HepG2 (cell line): Measurements from ENCODE around the gene KDM7A. TPM values are rescaled to one million over a fixed set of nuclear protein-coding genes. Genes with fewer than 3 reads are reported as not detected.

ENCODE experiments used
- AHDC1 ChIP-seq: sonication (generic); formaldehyde crosslinking; IDR thresholded peaks from 2 replicates; pipeline ENCODE4 v1.5.1; 2020; ENCODE audit warnings: mild to moderate bottlenecking, missing genetic modification reagents, borderline replicate concordance
- CTCF ChIP-seq: sonication (generic); formaldehyde crosslinking; IDR thresholded peaks from 2 replicates; pipeline ENCODE4 v1.5.0; 2020; ENCODE audit warnings: mild to moderate bottlenecking, missing genetic modification reagents, moderate library complexity
- ETV5 ChIP-seq: IDR thresholded peaks from 2 replicates; pipeline ENCODE4 v1.6.1; 2018; ENCODE audit warnings: missing biosample characterization, missing genetic modification reagents, inconsistent platforms, borderline replicate concordance
- HIVEP1 ChIP-seq: sonication (generic); formaldehyde crosslinking; IDR thresholded peaks from 2 replicates; pipeline ENCODE4 v1.4.0; 2020; ENCODE audit warnings: mild to moderate bottlenecking, missing genetic modification reagents
- HNRNPH1 ChIP-seq: fragments of 200-400 bp; formaldehyde crosslinking; optimal IDR thresholded peaks from 2 replicates; pipeline ENCODE3; 2017; ENCODE audit warnings: mild to moderate bottlenecking, low read depth, low read length
- KDM2A ChIP-seq: sonication (generic); formaldehyde crosslinking; IDR thresholded peaks from 2 replicates; pipeline ENCODE4 v1.4.0; 2020; ENCODE audit warnings: low read depth, missing genetic modification reagents, borderline replicate concordance
- LBX2 ChIP-seq: sonication (generic); formaldehyde crosslinking; IDR thresholded peaks from 2 replicates; pipeline ENCODE4 v1.5.0; 2020; ENCODE audit warnings: missing genetic modification reagents, mild to moderate bottlenecking, borderline replicate concordance
- MTF2 ChIP-seq: sonication (generic); formaldehyde crosslinking; IDR thresholded peaks from 2 replicates; pipeline ENCODE4 v1.5.0; 2020; ENCODE audit warnings: missing genetic modification reagents, borderline replicate concordance
- NR2F6 ChIP-seq, 2 experiments: IDR thresholded peaks; 2 replicates each; pipeline ENCODE4 v1.6.1; 2016; ENCODE audit warnings: antibody characterized with exemption in 1 of 2, mild to moderate bottlenecking in 1 of 2
- PAX8 ChIP-seq: sonication (generic); formaldehyde crosslinking; IDR thresholded peaks from 2 replicates; pipeline ENCODE4 v1.8.0; 2022; ENCODE audit warnings: mild to moderate bottlenecking, missing genetic modification reagents, borderline replicate concordance
- RFXANK ChIP-seq: IDR thresholded peaks from 2 replicates; pipeline ENCODE4 v1.6.1; 2016
- SALL2 ChIP-seq: sonication (generic); formaldehyde crosslinking; IDR thresholded peaks from 2 replicates; pipeline ENCODE4 v1.8.1; 2023; ENCODE audit warnings: mild to moderate bottlenecking, missing genetic modification reagents, inconsistent platforms
- SKI ChIP-seq: fragments of 450-650 bp; IDR thresholded peaks from one replicate; pipeline ENCODE4 v1.6.1; 2018; ENCODE audit warnings: mild to moderate bottlenecking; ENCODE audit not compliant: partially characterized antibody
- SOX6 ChIP-seq, 2 experiments: fragments of 450-650 bp in 1 of 2; sonication (generic) in 1 of 2; formaldehyde crosslinking in 1 of 2; IDR thresholded peaks; 2 replicates each; pipeline versions ENCODE4 v1.4.0 to v1.6.1; 2017 to 2020; ENCODE audit warnings: antibody characterized with exemption in 1 of 2, mild to moderate bottlenecking in 1 of 2, missing genetic modification reagents in 1 of 2
- TEF ChIP-seq: sonication (generic); formaldehyde crosslinking; IDR thresholded peaks from 2 replicates; pipeline ENCODE4 v1.5.0; 2020; ENCODE audit warnings: missing genetic modification reagents
- THAP8 ChIP-seq: sonication (generic); formaldehyde crosslinking; IDR thresholded peaks from 2 replicates; pipeline ENCODE4 v1.5.1; 2020; ENCODE audit warnings: missing genetic modification reagents, mild to moderate bottlenecking, borderline replicate concordance
- ZNF335 ChIP-seq: sonication (generic); formaldehyde crosslinking; IDR thresholded peaks from 2 replicates; pipeline ENCODE4 v1.4.0; 2020; ENCODE audit warnings: missing genetic modification reagents
- ZNF484 ChIP-seq: sonication (generic); formaldehyde crosslinking; IDR thresholded peaks from 2 replicates; pipeline ENCODE4 v1.5.1; 2020; ENCODE audit warnings: mild to moderate bottlenecking, low read depth, missing genetic modification reagents, borderline replicate concordance
- ZNF839 ChIP-seq: sonication (generic); formaldehyde crosslinking; IDR thresholded peaks from 2 replicates; pipeline ENCODE4 v1.4.0; 2020; ENCODE audit warnings: missing genetic modification reagents, mild to moderate bottlenecking, borderline replicate concordance
- polyA plus RNA-seq, 8 experiments: library from polyadenylated mRNA; depleted of rRNA in 3 of 8; stranded (reverse) in 7 of 8; unstranded in 1 of 8; fragments of >200 nt; fragmentation: Illumina TruSeq in 4 of 8; extraction: Trizol in 4 of 8; gene quantifications; 2 replicates each; pipeline versions ENCODE4 v1.2.1 to v1.2.3, GENCODE V29; 2011 to 2016; ENCODE audit warnings: low read depth in 4 of 8, missing spikeins in 1 of 8, mixed read lengths in 1 of 8; ENCODE audit not compliant: insufficient read depth in 1 of 8
- total RNA-seq, 5 experiments: library from RNA; depleted of rRNA; stranded (reverse); fragments of >200 nt; fragmentation: Illumina TruSeq; extraction: Trizol; gene quantifications; 2 replicates each; pipeline ENCODE4 v1.2.3, GENCODE V29; 2016; ENCODE audit warnings: low read depth in 1 of 5

The KDM7A gene
- total and polyA plus RNA-seq, 2 of the 13 experiments (the other 11 are each of a cell fraction or from before 2014, with no cell fraction given), result 10.8 to 16.8 TPM

- TF ChIP-seq AHDC1 (CRISPR knock-in tag) (no peak), PAX8 (CRISPR knock-in tag) (no peak), MTF2 (CRISPR knock-in tag) (0 out of 2 replicates have a peak, but pooled peaks have one; percentile 70), RFXANK (CRISPR knock-in tag) (no peak), SALL2 (CRISPR knock-in tag) (peak; percentile 91), ZNF839 (CRISPR knock-in tag) (0 out of 2 replicates have a peak, but pooled peaks have one; percentile 62), THAP8 (CRISPR knock-in tag) (no peak), KDM2A (CRISPR knock-in tag) (peak; percentile 52; the same call in 1 of the 2 replicates), ETV5 (CRISPR knock-in tag) (peak; percentile 46; the same call in 1 of the 2 replicates), SOX6 (IDR thresholded peaks at IDR 0.05) (no peak), SOX6 (CRISPR knock-in tag; IDR thresholded peaks at IDR 0.05) (peak; percentile 57), HNRNPH1 (no peak), LBX2 (CRISPR knock-in tag) (peak; percentile 48; the same call in 1 of the 2 replicates), ZNF484 (CRISPR knock-in tag) (no peak), SKI (peak; percentile 72), TEF (CRISPR knock-in tag) (no peak), NR2F6 (IDR thresholded peaks at IDR 0.05) (no peak), NR2F6 (CRISPR knock-in tag; IDR thresholded peaks at IDR 0.05) (peak; percentile 6; the same call in 1 of the 2 replicates), ZNF335 (CRISPR knock-in tag) (no peak), CTCF (CRISPR knock-in tag) (no peak), HIVEP1 (CRISPR knock-in tag) (0 out of 2 replicates have a peak, but pooled peaks have one; percentile 29)
Observed at GRCh38 chr7:140062528-140063299, 114.1 kb downstream of the KDM7A start, which contains the start of gene PARP12 (continued).
